Naive B cell (primary cell): ENCODE measurements around the gene PSPH. TPM values are rescaled to one million over a fixed set of nuclear protein-coding genes. Genes with fewer than 3 reads are reported as not detected.
"Not testable (repeated sequence)": the region's sequence is repeated elsewhere in the genome, so short reads cannot be mapped to it uniquely, and the experiment has no call there.

Experiments
- ATAC-seq, 2 donors: fragments of 150-1000 bp; cut with Tn5 transposase; 2 replicates each; pipeline ENCODE4 v1.10.0; 2021; ENCODE audit warnings: low read depth in 2 of 2, mild to moderate bottlenecking in 2 of 2, moderate library complexity in 2 of 2
- DNase-seq: peaks from one replicate; pipeline ENCODE4 v3.0.0; 2022
- H3K27ac Mint-ChIP-seq, 6 donors: one replicate each; pipeline ENCODE4 v1.8.0; 2020 to 2022; ENCODE audit warnings: mild to moderate bottlenecking in 6 of 6, mixed read lengths in 6 of 6, moderate library complexity in 5 of 6, inconsistent platforms in 2 of 6
- H3K27me3 Mint-ChIP-seq, 3 donors: one replicate each; pipeline ENCODE4 v1.8.0; 2021 to 2022; ENCODE audit warnings: mixed read lengths in 3 of 3, mild to moderate bottlenecking in 1 of 3
- H3K36me3 Mint-ChIP-seq, 2 donors: one replicate each; pipeline ENCODE4 v1.8.0; 2020 to 2022; ENCODE audit warnings: mixed read lengths in 2 of 2, inconsistent platforms in 1 of 2, mild to moderate bottlenecking in 1 of 2
- H3K4me1 Mint-ChIP-seq, 3 donors: one replicate each; pipeline ENCODE4 v1.8.0; 2020 to 2022; ENCODE audit warnings: mixed read lengths in 3 of 3, inconsistent platforms in 1 of 3, mild to moderate bottlenecking in 1 of 3, moderate library complexity in 1 of 3
- H3K4me3 Mint-ChIP-seq, 8 donors: one replicate each; pipeline ENCODE4 v1.8.0; 2020 to 2022; ENCODE audit warnings: mild to moderate bottlenecking in 8 of 8, mixed read lengths in 8 of 8, moderate library complexity in 8 of 8, inconsistent platforms in 2 of 8
- H3K9me3 Mint-ChIP-seq, 7 donors: one replicate each; pipeline ENCODE4 v1.8.0; 2020 to 2022; ENCODE audit warnings: mixed read lengths in 7 of 7, mild to moderate bottlenecking in 5 of 7, inconsistent platforms in 2 of 7, moderate library complexity in 1 of 7
- polyA plus RNA-seq, 6 donors: library from polyadenylated mRNA; unstranded; fragments of 300-500 nt; fragmentation: Illumina TruSeq; gene quantifications; one replicate each; pipeline ENCODE4 v1.2.3, GENCODE V29; 2021; ENCODE audit warnings: low read depth in 6 of 6

Gene PSPH
- polyA plus RNA-seq, 6 donors from 2014 or later: 4.9 to 6.1 (median 5.8) TPM; not detected in 1

GRCh38 chr7:56017015-56017414 lies 34.2 kb downstream of the PSPH start:
- H3K36me3 Mint-ChIP-seq, ATAC-seq, H3K9me3 Mint-ChIP-seq, H3K4me1 Mint-ChIP-seq, H3K4me3 Mint-ChIP-seq, H3K27me3 Mint-ChIP-seq, DNase-seq, H3K27ac Mint-ChIP-seq: not testable (repeated sequence)

- ATAC-seq (no peak), DNase-seq (no peak)
- no peak overlapping the region for H3K27ac Mint-ChIP-seq
- H3K9me3 Mint-ChIP-seq: no peaks in the 10 kb centered on the region
- H3K27me3 Mint-ChIP-seq: no peaks in the 10 kb centered on the region
- no peaks in the 10 kb centered on the region for H3K4me1 Mint-ChIP-seq
- H3K36me3 Mint-ChIP-seq: no peaks in the 10 kb centered on the region
- no peak overlapping the region for H3K4me3 Mint-ChIP-seq
These were observed 41.5 kb downstream of the PSPH start for GRCh38 chr7:56009695-56010094.

GRCh38 chr7:56007891-56008290 lies 43.4 kb downstream of the PSPH start:
- DNase-seq (no peak), ATAC-seq (no peak)
- Mint-ChIP-seq H3K9me3 (no peaks in the 10 kb centered on the region), H3K4me3 (no peak overlapping the region), H3K36me3 (no peaks in the 10 kb centered on the region), H3K4me1 (no peaks in the 10 kb centered on the region), H3K27ac (no peak overlapping the region), H3K27me3 (no peaks in the 10 kb centered on the region)

DNA sequence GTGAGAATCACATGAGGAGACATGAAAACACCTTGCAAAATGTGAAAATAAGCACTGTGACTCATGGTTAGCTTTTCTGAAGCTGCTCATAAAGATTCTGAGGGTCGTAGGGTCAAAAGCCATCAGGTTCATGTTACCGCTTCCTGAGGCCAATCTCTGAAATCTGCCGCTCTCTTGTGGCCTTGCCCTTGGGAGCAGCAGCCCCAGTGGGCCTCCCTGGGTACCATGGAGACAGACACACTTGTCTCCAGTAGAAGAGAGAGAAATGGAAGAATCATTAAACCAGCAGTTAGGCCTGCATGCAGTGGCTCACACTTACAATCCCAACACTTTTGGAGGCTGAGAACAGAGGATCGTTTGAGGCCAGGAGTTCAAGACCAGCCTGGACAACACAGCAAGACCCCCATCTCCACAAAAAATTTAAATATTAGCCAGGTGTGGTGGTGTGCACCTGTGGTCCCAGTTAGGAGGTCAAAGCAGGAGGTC lies 44.0 kb downstream of the PSPH start:
- H3K9me3 Mint-ChIP-seq: no peaks in the 10 kb centered on the region
- H3K4me3 Mint-ChIP-seq: no peak overlapping the region
- H3K27ac Mint-ChIP-seq: peak overlapping the region in 1 of 6 donors; percentile 69
- no peaks in the 10 kb centered on the region for H3K36me3 Mint-ChIP-seq
- DNase-seq: no peak
- no peaks in the 10 kb centered on the region for H3K27me3 Mint-ChIP-seq
- H3K4me1 Mint-ChIP-seq: no peaks in the 10 kb centered on the region
- ATAC-seq: no peak

DNA sequence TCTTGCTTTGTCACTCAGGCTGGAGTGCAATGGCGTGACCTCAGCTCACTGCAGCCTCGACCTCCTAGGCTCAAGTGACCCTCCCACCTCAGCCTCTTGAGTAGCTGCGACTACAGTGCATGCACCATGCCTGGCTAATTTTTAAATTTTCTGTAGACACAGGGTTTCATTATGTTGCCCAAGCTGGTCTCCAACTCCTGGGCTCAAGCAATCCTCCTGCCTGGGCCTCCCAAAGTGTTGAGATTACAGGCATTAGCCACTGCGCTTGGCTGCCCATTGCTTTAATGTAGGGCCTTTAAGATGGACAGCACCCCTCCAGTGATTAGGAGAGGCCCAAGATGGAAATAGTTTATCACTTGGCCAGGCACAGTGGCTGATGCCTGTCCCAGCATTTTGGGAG lies 47.5 kb downstream of the PSPH start:
- no peaks in the 10 kb centered on the region for H3K9me3 Mint-ChIP-seq
- ATAC-seq (no peak), DNase-seq (no peak)
- peaks cover 0 to 5% of the 10 kb centered on the region in 2 donors for H3K36me3 Mint-ChIP-seq
- H3K27me3 Mint-ChIP-seq: no peaks in the 10 kb centered on the region
- H3K4me1 Mint-ChIP-seq: peaks cover 5 to 6% (median 5%) of the 10 kb centered on the region in 3 donors
- H3K4me3 Mint-ChIP-seq: no peak overlapping the region
- no peak overlapping the region for H3K27ac Mint-ChIP-seq

DNA sequence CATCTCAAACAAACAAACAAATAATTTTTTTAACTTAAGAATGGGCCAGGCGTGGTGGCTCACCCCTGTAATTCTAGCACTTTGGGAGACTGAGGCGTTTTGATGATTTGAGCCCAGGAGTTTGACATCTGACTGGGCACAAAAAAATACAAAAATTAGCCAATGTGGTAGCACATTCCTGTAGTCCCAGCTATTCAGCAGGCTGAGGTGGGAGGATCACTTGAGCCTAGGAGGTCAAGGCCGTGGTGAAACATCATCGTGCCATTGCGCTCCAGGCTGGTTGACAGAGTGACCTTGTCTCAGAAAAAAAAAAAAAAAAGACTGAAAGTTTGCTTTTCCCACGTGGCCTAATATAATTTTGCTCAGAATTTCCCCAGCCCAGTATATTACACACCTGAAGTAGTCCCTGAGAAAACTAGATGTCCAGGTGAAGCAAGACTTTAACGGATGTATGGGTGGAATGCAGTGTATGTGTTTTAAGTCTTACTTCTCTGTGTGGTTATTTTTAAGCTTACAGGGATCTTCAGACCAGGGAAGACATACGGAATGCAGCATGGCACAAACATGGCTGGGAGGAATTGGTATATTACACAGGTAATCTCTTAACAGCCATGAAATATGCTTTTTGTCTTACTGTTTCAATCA lies 54.3 kb downstream of the PSPH start:
- no peak for DNase-seq
- Mint-ChIP-seq H3K4me1 (peaks cover 5 to 6% (median 5%) of the 10 kb centered on the region in 3 donors), H3K27ac (peak overlapping the region in 2 of 6 donors; percentile 17 to 67), H3K27me3 (no peaks in the 10 kb centered on the region), H3K4me3 (no peak overlapping the region), H3K9me3 (no peaks in the 10 kb centered on the region), H3K36me3 (peaks cover 7 to 38% of the 10 kb centered on the region in 2 donors)
- ATAC-seq: no peak

GRCh38 chr7:55992346-55992745 lies 58.9 kb downstream of the PSPH start:
- H3K4me3 Mint-ChIP-seq: no peak overlapping the region
- peaks cover 7 to 31% of the 10 kb centered on the region in 2 donors for H3K36me3 Mint-ChIP-seq
- H3K27me3 Mint-ChIP-seq: no peaks in the 10 kb centered on the region
- no peaks in the 10 kb centered on the region for H3K9me3 Mint-ChIP-seq
- H3K4me1 Mint-ChIP-seq: no peaks in the 10 kb centered on the region
- H3K27ac Mint-ChIP-seq: no peak overlapping the region
- ATAC-seq (no peak), DNase-seq (no peak)

GRCh38 chr7:55983537-55983936 lies 67.7 kb downstream of the PSPH start:
- Mint-ChIP-seq H3K36me3 (peaks cover 18 to 24% of the 10 kb centered on the region in 2 donors), H3K9me3 (no peaks in the 10 kb centered on the region), H3K27ac (no peak overlapping the region), H3K27me3 (no peaks in the 10 kb centered on the region), H3K4me1 (peaks cover 0 to 4% (median 0%) of the 10 kb centered on the region in 3 donors), H3K4me3 (no peak overlapping the region)
- ATAC-seq (no peak), DNase-seq (no peak)

- H3K27ac Mint-ChIP-seq: peak overlapping the region in 1 of 6 donors; percentile 42
- peaks cover 14 to 24% of the 10 kb centered on the region in 2 donors for H3K36me3 Mint-ChIP-seq
- H3K9me3 Mint-ChIP-seq: no peaks in the 10 kb centered on the region
- H3K4me1 Mint-ChIP-seq: peaks cover 6 to 17% (median 10%) of the 10 kb centered on the region in 3 donors
- ATAC-seq (no peak), DNase-seq (no peak)
- no peaks in the 10 kb centered on the region for H3K27me3 Mint-ChIP-seq
- no peak overlapping the region for H3K4me3 Mint-ChIP-seq
These were observed 71.0 kb downstream of the PSPH start for GRCh38 chr7:55980266-55980665.

DNA sequence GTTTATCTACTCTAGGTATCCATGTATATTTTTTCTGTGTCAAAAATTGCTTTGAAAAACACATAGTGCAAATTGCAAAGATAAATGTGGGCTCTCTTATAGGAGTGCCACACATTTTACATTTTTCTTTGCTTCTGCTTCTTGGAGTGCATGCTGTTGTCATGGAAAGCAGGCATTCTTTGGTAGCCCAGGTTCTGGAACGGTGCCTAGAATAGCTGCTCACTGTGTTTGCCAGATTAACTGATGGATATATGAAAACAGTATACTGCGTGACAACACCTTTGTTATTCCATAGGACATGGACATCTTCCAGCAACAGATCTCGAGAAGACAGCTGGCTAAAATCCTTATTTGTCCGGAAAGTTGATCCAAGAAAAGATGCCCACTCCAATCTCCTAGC lies 73.4 kb downstream of the PSPH start:
- Mint-ChIP-seq H3K36me3 (peaks cover 8 to 24% of the 10 kb centered on the region in 2 donors), H3K27ac (peak overlapping the region in 1 of 6 donors; percentile 9), H3K9me3 (no peaks in the 10 kb centered on the region), H3K4me1 (peaks cover 13 to 26% (median 24%) of the 10 kb centered on the region in 3 donors), H3K27me3 (no peaks in the 10 kb centered on the region), H3K4me3 (no peak overlapping the region)
- DNase-seq (no peak), ATAC-seq (no peak)

- H3K9me3 Mint-ChIP-seq: no peaks in the 10 kb centered on the region
- H3K36me3 Mint-ChIP-seq: peaks cover 3 to 22% of the 10 kb centered on the region in 2 donors
- DNase-seq (no peak), ATAC-seq (no peak)
- no peak overlapping the region for H3K4me3 Mint-ChIP-seq
- no peaks in the 10 kb centered on the region for H3K27me3 Mint-ChIP-seq
- peaks cover 13 to 32% (median 24%) of the 10 kb centered on the region in 3 donors for H3K4me1 Mint-ChIP-seq
- H3K27ac Mint-ChIP-seq: peak overlapping the region in 2 of 6 donors; percentile 4 to 20
These were observed 75.1 kb downstream of the PSPH start for GRCh38 chr7:55975988-55976633.

DNA sequence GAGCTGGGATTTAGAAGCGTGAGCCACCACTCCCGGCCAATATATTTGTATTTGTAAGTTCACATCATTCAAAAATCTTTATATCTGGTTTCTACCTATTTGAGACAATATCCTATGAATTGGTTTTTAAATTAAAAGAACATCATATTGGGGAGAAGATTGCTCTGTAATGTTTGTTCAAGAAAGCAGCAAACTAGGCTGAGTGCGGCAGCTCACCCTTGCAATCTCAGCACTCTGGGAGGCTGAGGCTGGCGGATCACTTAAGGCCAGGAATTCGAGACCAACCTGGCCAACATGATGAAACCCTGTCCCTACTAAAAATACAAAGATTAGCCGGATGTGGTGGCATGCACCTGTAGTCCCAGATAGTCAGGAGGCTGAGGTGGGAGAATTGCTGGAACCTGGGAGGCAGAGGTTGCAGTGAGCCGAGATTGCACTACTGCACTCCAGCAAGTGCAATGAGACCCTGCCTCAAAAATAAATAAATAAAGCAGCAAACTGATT lies 77.4 kb downstream of the PSPH start:
- Mint-ChIP-seq H3K36me3 (peaks cover 0 to 14% of the 10 kb centered on the region in 2 donors), H3K9me3 (no peaks in the 10 kb centered on the region), H3K27me3 (no peaks in the 10 kb centered on the region), H3K4me3 (peak overlapping the region in 1 of 8 donors; percentile 10), H3K27ac (peak overlapping the region in 1 of 6 donors; percentile 81), H3K4me1 (peaks cover 28 to 46% (median 34%) of the 10 kb centered on the region in 3 donors)
- ATAC-seq: no peak
- DNase-seq: no peak

- H3K27ac Mint-ChIP-seq: peak overlapping the region in 1 of 6 donors; percentile 70
- H3K36me3 Mint-ChIP-seq: peaks cover 0 to 14% of the 10 kb centered on the region in 2 donors
- H3K4me3 Mint-ChIP-seq: no peak overlapping the region
- peaks cover 33 to 50% (median 43%) of the 10 kb centered on the region in 3 donors for H3K4me1 Mint-ChIP-seq
- H3K9me3 Mint-ChIP-seq: no peaks in the 10 kb centered on the region
- H3K27me3 Mint-ChIP-seq: no peaks in the 10 kb centered on the region
- DNase-seq (no peak), ATAC-seq (no peak)
These were observed 80.3 kb downstream of the PSPH start for GRCh38 chr7:55970978-55971377.

- no peaks in the 10 kb centered on the region for H3K9me3 Mint-ChIP-seq
- H3K4me1 Mint-ChIP-seq: peaks cover 33 to 52% (median 43%) of the 10 kb centered on the region in 3 donors
- H3K27ac Mint-ChIP-seq: peak overlapping the region in 3 of 6 donors; percentile 10 to 75 (median 70)
- peaks cover 0 to 14% of the 10 kb centered on the region in 2 donors for H3K36me3 Mint-ChIP-seq
- H3K27me3 Mint-ChIP-seq: no peaks in the 10 kb centered on the region
- H3K4me3 Mint-ChIP-seq: no peak overlapping the region
- DNase-seq: no peak
- ATAC-seq: no peak
These were observed 80.7 kb downstream of the PSPH start for GRCh38 chr7:55970561-55970960.
